Left renal cortex interstitium (tissue), 4 donors: ENCODE data around the gene AGXT2. TPM values are rescaled to one million over a fixed set of nuclear protein-coding genes. Genes with fewer than 3 reads are reported as not detected.

Experiments
- DNase-seq, 4 donors: peaks; one replicate each; pipeline ENCODE4 v3.0.0-alpha.2; 2013; ENCODE audit warnings: low read depth in 4 of 4, low spot score in 2 of 4, missing footprints in 1 of 4
- polyA plus RNA-seq, 4 donors: library from polyadenylated mRNA; unstranded; fragments of 120-200 nt; gene quantifications; one replicate each; pipeline ENCODE4 v1.2.1, GENCODE V29; 2013; ENCODE audit not compliant: insufficient read length in 4 of 4

The AGXT2 gene
- polyA plus RNA-seq, 4 donors = 39.4 to 74.1 (median 51.8) TPM

GRCh38 chr5:35016174-35017051, 31.3 kb downstream of the AGXT2 start:
- DNase-seq = no peak

GRCh38 chr5:35015063-35015462, 32.7 kb downstream of the AGXT2 start:
- DNase-seq = no peak

- no peak for DNase-seq
These were observed 35.0 kb downstream of the AGXT2 start for GRCh38 chr5:35012796-35013195.

GRCh38 chr5:35012365-35012764, 35.4 kb downstream of the AGXT2 start:
- no peak for DNase-seq

GRCh38 chr5:35010676-35011075, 37.1 kb downstream of the AGXT2 start:
- DNase-seq = no peak

GRCh38 chr5:35009657-35010056, 38.1 kb downstream of the AGXT2 start:
- no peak for DNase-seq

- no peak for DNase-seq
These were observed 38.7 kb downstream of the AGXT2 start for GRCh38 chr5:35009019-35009418.

GRCh38 chr5:35004771-35005170, 43.0 kb downstream of the AGXT2 start:
- no peak for DNase-seq

- DNase-seq = no peak
These were observed 43.5 kb downstream of the AGXT2 start for GRCh38 chr5:35004200-35004599.

GRCh38 chr5:35003018-35003957, 44.5 kb downstream of the AGXT2 start:
- DNase-seq = peak in 1 of 4 donors; percentile 54

- DNase-seq = no peak
These were observed 45.3 kb downstream of the AGXT2 start for GRCh38 chr5:35002459-35002858.

- no peak for DNase-seq
These were observed 45.9 kb downstream of the AGXT2 start for GRCh38 chr5:35001842-35002241.

GRCh38 chr5:34998058-34998789, 49.5 kb downstream of the AGXT2 start:
- no peak for DNase-seq

GRCh38 chr5:34996261-34996660, 51.5 kb downstream of the AGXT2 start:
- DNase-seq = no peak

GRCh38 chr5:34993951-34994350, 53.8 kb downstream of the AGXT2 start:
- no peak for DNase-seq

- DNase-seq = no peak
These were observed 56.1 kb downstream of the AGXT2 start for GRCh38 chr5:34991486-34992238.

- DNase-seq = no peak
These were observed 60.8 kb downstream of the AGXT2 start for GRCh38 chr5:34986965-34987364.

GRCh38 chr5:34982823-34983222, 64.9 kb downstream of the AGXT2 start:
- DNase-seq = no peak

GRCh38 chr5:34978681-34979080, 69.1 kb downstream of the AGXT2 start:
- DNase-seq = no peak
